IPS-15b (cell line): ENCODE results near the gene DLGAP1.

Source experiments
- H3K27me3 ChIP-seq: one replicate; pipeline ENCODE4 v1.6.1; 2013; ENCODE audit warnings: low read length; ENCODE audit not compliant: control insufficient read depth, insufficient read depth
- H3K36me3 ChIP-seq: one replicate; pipeline ENCODE4 v1.6.1; 2013; ENCODE audit warnings: low read length; ENCODE audit not compliant: control insufficient read depth, insufficient read depth
- H3K4me1 ChIP-seq: one replicate; pipeline ENCODE4 v1.6.1; 2013; ENCODE audit warnings: mild to moderate bottlenecking, low read length; ENCODE audit not compliant: control insufficient read depth, insufficient read depth
- H3K4me3 ChIP-seq: one replicate; pipeline ENCODE4 v1.5.1; 2013; ENCODE audit warnings: low read depth, low read length
- H3K9ac ChIP-seq: one replicate; pipeline ENCODE4 v1.6.1; 2013; ENCODE audit warnings: low read depth, mild to moderate bottlenecking, low read length
- H3K9me3 ChIP-seq: one replicate; pipeline ENCODE4 v1.6.1; 2013; ENCODE audit warnings: mild to moderate bottlenecking, low read length; ENCODE audit not compliant: control insufficient read depth, insufficient read depth

Gene DLGAP1

GRCh38 chr18:3970929-3971328 lies 484.2 kb downstream of the DLGAP1 start:
- no peaks in the 10 kb centered on the region for H3K9me3 ChIP-seq
- peaks cover 8% of the 10 kb centered on the region for H3K4me1 ChIP-seq

GRCh38 chr18:3967359-3968180 lies 487.5 kb downstream of the DLGAP1 start:
- H3K36me3 ChIP-seq = no peaks in the 10 kb centered on the region
- peaks cover 16% of the 10 kb centered on the region for H3K4me1 ChIP-seq
- H3K9me3 ChIP-seq = no peaks in the 10 kb centered on the region
- no peak overlapping the region for H3K4me3 ChIP-seq
- H3K27me3 ChIP-seq = no peaks in the 10 kb centered on the region
- H3K9ac ChIP-seq = no peak overlapping the region

More at GRCh38 chr18:3970929-3971328, 484.2 kb downstream of the DLGAP1 start:
- Histone ChIP-seq H3K4me3 (no peak overlapping the region), H3K9ac (no peak overlapping the region), H3K27me3 (peaks cover 12% of the 10 kb centered on the region), H3K36me3 (no peaks in the 10 kb centered on the region)

GRCh38 chr18:3966642-3967358 lies 488.3 kb downstream of the DLGAP1 start:
- no peaks in the 10 kb centered on the region for H3K9me3 ChIP-seq
- no peak overlapping the region for H3K4me3 ChIP-seq
- no peaks in the 10 kb centered on the region for H3K27me3 ChIP-seq
- peaks cover 16% of the 10 kb centered on the region for H3K4me1 ChIP-seq
- no peak overlapping the region for H3K9ac ChIP-seq
- H3K36me3 ChIP-seq = no peaks in the 10 kb centered on the region

GRCh38 chr18:3966246-3966641 lies 488.9 kb downstream of the DLGAP1 start:
- Histone ChIP-seq H3K9ac (no peak overlapping the region), H3K9me3 (no peaks in the 10 kb centered on the region), H3K36me3 (no peaks in the 10 kb centered on the region), H3K4me3 (no peak overlapping the region), H3K27me3 (no peaks in the 10 kb centered on the region), H3K4me1 (peaks cover 16% of the 10 kb centered on the region)

- no peak overlapping the region for H3K4me3 ChIP-seq
- H3K9ac ChIP-seq = no peak overlapping the region
- H3K27me3 ChIP-seq = no peaks in the 10 kb centered on the region
- no peaks in the 10 kb centered on the region for H3K9me3 ChIP-seq
- no peaks in the 10 kb centered on the region for H3K36me3 ChIP-seq
- H3K4me1 ChIP-seq = peaks cover 8% of the 10 kb centered on the region
These were observed 494.1 kb downstream of the DLGAP1 start for GRCh38 chr18:3960977-3961376.

GRCh38 chr18:3960142-3960541 lies 495.0 kb downstream of the DLGAP1 start:
- H3K9ac ChIP-seq = no peak overlapping the region
- peaks cover 4% of the 10 kb centered on the region for H3K4me1 ChIP-seq
- H3K4me3 ChIP-seq = no peak overlapping the region
- no peaks in the 10 kb centered on the region for H3K27me3 ChIP-seq
- no peaks in the 10 kb centered on the region for H3K36me3 ChIP-seq
- H3K9me3 ChIP-seq = no peaks in the 10 kb centered on the region

- no peak overlapping the region for H3K9ac ChIP-seq
- H3K9me3 ChIP-seq = no peaks in the 10 kb centered on the region
- H3K27me3 ChIP-seq = no peaks in the 10 kb centered on the region
- no peaks in the 10 kb centered on the region for H3K36me3 ChIP-seq
- no peak overlapping the region for H3K4me3 ChIP-seq
- H3K4me1 ChIP-seq = no peaks in the 10 kb centered on the region
These were observed 503.1 kb downstream of the DLGAP1 start for GRCh38 chr18:3952031-3952430.

GRCh38 chr18:3950668-3951404 lies 504.3 kb downstream of the DLGAP1 start:
- Histone ChIP-seq H3K4me3 (no peak overlapping the region), H3K9me3 (no peaks in the 10 kb centered on the region), H3K27me3 (no peaks in the 10 kb centered on the region), H3K36me3 (no peaks in the 10 kb centered on the region), H3K4me1 (no peaks in the 10 kb centered on the region), H3K9ac (no peak overlapping the region)

GRCh38 chr18:3948958-3949357 lies 506.1 kb downstream of the DLGAP1 start:
- Histone ChIP-seq H3K4me1 (no peaks in the 10 kb centered on the region), H3K4me3 (no peak overlapping the region), H3K9me3 (no peaks in the 10 kb centered on the region), H3K9ac (no peak overlapping the region), H3K36me3 (no peaks in the 10 kb centered on the region), H3K27me3 (no peaks in the 10 kb centered on the region)

GRCh38 chr18:3947383-3947782 lies 507.7 kb downstream of the DLGAP1 start:
- Histone ChIP-seq H3K36me3 (no peaks in the 10 kb centered on the region), H3K9ac (no peak overlapping the region), H3K9me3 (no peaks in the 10 kb centered on the region), H3K27me3 (no peaks in the 10 kb centered on the region), H3K4me3 (no peak overlapping the region), H3K4me1 (no peaks in the 10 kb centered on the region)

- no peaks in the 10 kb centered on the region for H3K36me3 ChIP-seq
- no peak overlapping the region for H3K9ac ChIP-seq
- H3K4me1 ChIP-seq = peaks cover 2% of the 10 kb centered on the region
- no peak overlapping the region for H3K4me3 ChIP-seq
- H3K27me3 ChIP-seq = no peaks in the 10 kb centered on the region
- no peaks in the 10 kb centered on the region for H3K9me3 ChIP-seq
These were observed 519.8 kb downstream of the DLGAP1 start for GRCh38 chr18:3935305-3935704.
